HepG2 (cell line): ENCODE measurements around the gene RTBDN. TPM values are rescaled to one million over a fixed set of nuclear protein-coding genes. Genes with fewer than 3 reads are reported as not detected.

ENCODE experiments used
- ATAC-seq: fragments of 200-7000 bp; cut with Tn5 transposase; 3 replicates; pipeline ENCODE4 v1.9.1; 2020; ENCODE audit warnings: mild to moderate bottlenecking, moderate library complexity
- BruUV-seq: library from RNA; stranded (reverse); fragments of 400-500 nt; replicated peaks from 2 replicates; lab custom pipeline; 2021; lab: Mats Ljungman, UMichigan
- CTCF ChIA-PET: fragments of 300-600 bp; formaldehyde crosslinking; extraction: SDS; loops from one replicate; lab custom pipeline; 2021; ENCODE audit warnings: low total read pairs, inconsistent platforms, low intra/inter-chr PET ratio; lab: Yijun Ruan, JAX
- POLR2A ChIA-PET: fragments of 350-600 bp; sonication (Branson Sonifier 250); formaldehyde crosslinking; loops from one replicate; lab custom pipeline; 2020; ENCODE audit warnings: antibody characterized with exemption, inconsistent platforms; lab: Yijun Ruan, JAX
- DNase-seq: peaks from one replicate; pipeline ENCODE4 v3.0.0-alpha.2; 2015; ENCODE audit warnings: low spot score
- FAIRE-seq: peaks from 3 replicates; lab custom pipeline; 2011; peaks lifted over from hg19 to GRCh38; lab: Jason Lieb, UNC
- H2AFZ ChIP-seq: one replicate; pipeline ENCODE4 v1.6.1; 2011; ENCODE audit warnings: low read length, inconsistent platforms
- H3K27ac ChIP-seq: fragments of 300-600 bp; 3 replicates; pipeline ENCODE4 v1.8.0; 2011; ENCODE audit warnings: mixed run types, mild to moderate bottlenecking, mixed read lengths, low read length, inconsistent platforms; ENCODE audit not compliant: insufficient read depth; ENCODE audit errors: extremely low read length
- H3K27me3 ChIP-seq, 2 experiments: fragments of 200-600 bp in 1 of 2; 2 replicates in 1 of 2; 3 replicates in 1 of 2; pipeline versions ENCODE4 v1.6.0 to v1.8.0; 2011; ENCODE audit warnings: low read length in 2 of 2, mild to moderate bottlenecking in 2 of 2, moderate library complexity in 2 of 2, inconsistent platforms in 1 of 2; ENCODE audit not compliant: insufficient read depth in 2 of 2, control insufficient read depth in 1 of 2
- H3K36me3 ChIP-seq, 2 experiments: fragments of 200-600 bp in 1 of 2; replicated peaks in 1 of 2; 2 replicates in 1 of 2; 3 replicates in 1 of 2; pipeline versions ENCODE4 v1.5.1 to v1.8.0; 2011; ENCODE audit warnings: low read length in 2 of 2, inconsistent platforms in 1 of 2; ENCODE audit not compliant: insufficient read depth in 2 of 2, control insufficient read depth in 1 of 2
- H3K4me1 ChIP-seq: 2 replicates; pipeline ENCODE4 v1.5.1; 2012; ENCODE audit warnings: low read length, inconsistent platforms; ENCODE audit not compliant: insufficient read depth
- H3K4me2 ChIP-seq: 2 replicates; pipeline ENCODE4 v1.6.0; 2011; ENCODE audit warnings: low read depth, low read length, inconsistent platforms
- H3K4me3 ChIP-seq, 3 experiments: fragments of 200-600 bp in 1 of 3; sonication (generic), shearing (Covaris generic) in 1 of 3; replicated peaks in 1 of 3; 2 replicates each; pipeline ENCODE4 v1.5.1; 2011 to 2016; ENCODE audit warnings: low read length in 3 of 3, inconsistent platforms in 2 of 3, low read depth in 2 of 3, mild to moderate bottlenecking in 2 of 3, control low read depth in 1 of 3, mixed read lengths in 1 of 3; ENCODE audit not compliant: insufficient read depth in 1 of 3
- H3K79me2 ChIP-seq: one replicate; pipeline ENCODE4 v1.6.1; 2011; ENCODE audit warnings: low read length, inconsistent platforms; ENCODE audit not compliant: insufficient read depth
- H3K9ac ChIP-seq: 2 replicates; pipeline ENCODE4 v1.6.0; 2011; ENCODE audit warnings: mild to moderate bottlenecking, low read depth, low read length, inconsistent platforms; ENCODE audit not compliant: insufficient read depth
- H3K9me3 ChIP-seq: 2 replicates; pipeline ENCODE4 v1.5.1; 2012; ENCODE audit warnings: mild to moderate bottlenecking, low read length
- H4K20me1 ChIP-seq: 2 replicates; pipeline ENCODE4 v1.6.0; 2011; ENCODE audit warnings: inconsistent platforms, mild to moderate bottlenecking, low read length, moderate library complexity; ENCODE audit not compliant: insufficient read depth
- ATF6 ChIP-seq: sonication (generic); formaldehyde crosslinking; conservative IDR thresholded peaks from 2 replicates; pipeline ENCODE4 v1.4.0; 2020; ENCODE audit warnings: missing genetic modification reagents
- ATF7-NPFF ChIP-seq: sonication (generic); formaldehyde crosslinking; IDR thresholded peaks from 2 replicates; pipeline ENCODE4 v1.8.1; 2023; ENCODE audit warnings: mild to moderate bottlenecking, low read depth, missing genetic modification reagents, moderate library complexity
- EEA1 ChIP-seq: sonication (generic); formaldehyde crosslinking; IDR thresholded peaks from 2 replicates; pipeline ENCODE4 v1.5.1; 2020; ENCODE audit warnings: mild to moderate bottlenecking, missing genetic modification reagents, borderline replicate concordance
- ETV5 ChIP-seq: IDR thresholded peaks from 2 replicates; pipeline ENCODE4 v1.6.1; 2018; ENCODE audit warnings: missing biosample characterization, missing genetic modification reagents, inconsistent platforms, borderline replicate concordance
- HDAC1 ChIP-seq: sonication (generic); formaldehyde crosslinking; IDR thresholded peaks from 2 replicates; pipeline ENCODE4 v1.5.1; 2020; ENCODE audit warnings: mild to moderate bottlenecking, missing genetic modification reagents
- KDM2A ChIP-seq: sonication (generic); formaldehyde crosslinking; IDR thresholded peaks from 2 replicates; pipeline ENCODE4 v1.4.0; 2020; ENCODE audit warnings: low read depth, missing genetic modification reagents, borderline replicate concordance
- MAX ChIP-seq: IDR thresholded peaks from 2 replicates; pipeline ENCODE4 v1.6.1; 2012; ENCODE audit warnings: inconsistent platforms
- RARA ChIP-seq: IDR thresholded peaks from 2 replicates; pipeline ENCODE4 v1.6.1; 2016; ENCODE audit warnings: missing genetic modification reagents, missing compliant biosample characterization
- TAF1 ChIP-seq: sonication (generic); formaldehyde crosslinking; IDR thresholded peaks from 2 replicates; pipeline ENCODE4 v1.4.0; 2020; ENCODE audit warnings: missing genetic modification reagents
- ZFP36L2 ChIP-seq: sonication (generic); formaldehyde crosslinking; IDR thresholded peaks from 2 replicates; pipeline ENCODE4 v1.4.0; 2020; ENCODE audit warnings: missing genetic modification reagents
- ZNF274 ChIP-seq: sonication (generic); formaldehyde crosslinking; IDR thresholded peaks from 2 replicates; pipeline ENCODE4 v1.5.1; 2020; ENCODE audit warnings: mild to moderate bottlenecking, missing genetic modification reagents
- ZNF468 ChIP-seq: sonication (generic); formaldehyde crosslinking; IDR thresholded peaks from 2 replicates; pipeline ENCODE4 v1.8.0; 2022; ENCODE audit warnings: mild to moderate bottlenecking, moderate library complexity, missing genetic modification reagents
- ZNF616 ChIP-seq: sonication (generic); formaldehyde crosslinking; IDR thresholded peaks from 2 replicates; pipeline ENCODE4 v1.5.0; 2020; ENCODE audit warnings: low read depth, mild to moderate bottlenecking, missing genetic modification reagents
- ZNF83 ChIP-seq: sonication (generic); formaldehyde crosslinking; IDR thresholded peaks from 2 replicates; pipeline ENCODE4 v1.4.0; 2020; ENCODE audit warnings: missing genetic modification reagents, mild to moderate bottlenecking, borderline replicate concordance
- WGBS: methylation state at CpG from one replicate; pipeline ENCODE4 v1.1.6; 2017; ENCODE audit warnings: low lambda C conversion rate; 5-methylcytosine and 5-hydroxymethylcytosine counted together
- in situ Hi-C: cut with HindIII; loops from 2 replicates; pipeline ENCODE4 v1.10.0; 2017; ENCODE audit warnings: low pct_unique_long_range_greater_than_20kb; ENCODE audit not compliant: extremely low pct_ligation_motif_present
- intact Hi-C: fragments of 100-400 bp; cut with micrococcal nuclease; formaldehyde crosslinking; loops from one replicate; pipeline ENCODE4 v1.10.0; 2022; ENCODE audit not compliant: unreplicated experiment
- polyA plus RNA-seq, 8 experiments: library from polyadenylated mRNA; depleted of rRNA in 3 of 8; stranded (reverse) in 7 of 8; unstranded in 1 of 8; fragments of >200 nt; fragmentation: Illumina TruSeq in 4 of 8; extraction: Trizol in 4 of 8; gene quantifications; 2 replicates each; pipeline versions ENCODE4 v1.2.1 to v1.2.3, GENCODE V29; 2011 to 2016; ENCODE audit warnings: low read depth in 4 of 8, missing spikeins in 1 of 8, mixed read lengths in 1 of 8; ENCODE audit not compliant: insufficient read depth in 1 of 8
- total RNA-seq, 5 experiments: library from RNA; depleted of rRNA; stranded (reverse); fragments of >200 nt; fragmentation: Illumina TruSeq; extraction: Trizol; gene quantifications; 2 replicates each; pipeline ENCODE4 v1.2.3, GENCODE V29; 2016; ENCODE audit warnings: low read depth in 1 of 5
- TF ChIP-seq, protein P1 (sequence below): sonication (generic); formaldehyde crosslinking; IDR thresholded peaks from 2 replicates; pipeline ENCODE4 v1.4.0; 2020; ENCODE audit warnings: missing genetic modification reagents, borderline replicate concordance
- TF ChIP-seq, protein P2 (sequence below): sonication (generic); formaldehyde crosslinking; IDR thresholded peaks from 2 replicates; pipeline ENCODE4 v1.4.0; 2020; ENCODE audit warnings: missing genetic modification reagents

The RTBDN gene
- total and polyA plus RNA-seq, 2 of the 13 experiments (the other 11 are each of a cell fraction or from before 2014, with no cell fraction given), result 0.27 to 0.48 TPM

- no peak for FAIRE-seq
- TF ChIP-seq, protein P1, sequence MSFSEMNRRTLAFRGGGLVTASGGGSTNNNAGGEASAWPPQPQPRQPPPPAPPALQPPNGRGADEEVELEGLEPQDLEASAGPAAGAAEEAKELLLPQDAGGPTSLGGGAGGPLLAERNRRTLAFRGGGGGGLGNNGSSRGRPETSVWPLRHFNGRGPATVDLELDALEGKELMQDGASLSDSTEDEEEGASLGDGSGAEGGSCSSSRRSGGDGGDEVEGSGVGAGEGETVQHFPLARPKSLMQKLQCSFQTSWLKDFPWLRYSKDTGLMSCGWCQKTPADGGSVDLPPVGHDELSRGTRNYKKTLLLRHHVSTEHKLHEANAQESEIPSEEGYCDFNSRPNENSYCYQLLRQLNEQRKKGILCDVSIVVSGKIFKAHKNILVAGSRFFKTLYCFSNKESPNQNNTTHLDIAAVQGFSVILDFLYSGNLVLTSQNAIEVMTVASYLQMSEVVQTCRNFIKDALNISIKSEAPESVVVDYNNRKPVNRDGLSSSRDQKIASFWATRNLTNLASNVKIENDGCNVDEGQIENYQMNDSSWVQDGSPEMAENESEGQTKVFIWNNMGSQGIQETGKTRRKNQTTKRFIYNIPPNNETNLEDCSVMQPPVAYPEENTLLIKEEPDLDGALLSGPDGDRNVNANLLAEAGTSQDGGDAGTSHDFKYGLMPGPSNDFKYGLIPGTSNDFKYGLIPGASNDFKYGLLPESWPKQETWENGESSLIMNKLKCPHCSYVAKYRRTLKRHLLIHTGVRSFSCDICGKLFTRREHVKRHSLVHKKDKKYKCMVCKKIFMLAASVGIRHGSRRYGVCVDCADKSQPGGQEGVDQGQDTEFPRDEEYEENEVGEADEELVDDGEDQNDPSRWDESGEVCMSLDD, result no peak
- TF ChIP-seq KDM2A, result peak; percentile 12; the same call in 1 of the 2 replicates
- TF ChIP-seq ETV5 (CRISPR knock-in tag), result peak; percentile 89
- TF ChIP-seq MAX, result peak; percentile 27; the same call in 1 of the 2 replicates
- TF ChIP-seq ZNF274, result no peak
- no peak for TF ChIP-seq ATF7-NPFF (CRISPR knock-in tag)
- TF ChIP-seq TAF1 (CRISPR knock-in tag), result peak; percentile 27; the same call in 1 of the 2 replicates
- TF ChIP-seq HDAC1 (CRISPR knock-in tag), result peak; percentile 31; the same call in 1 of the 2 replicates
- TF ChIP-seq, protein P2, sequence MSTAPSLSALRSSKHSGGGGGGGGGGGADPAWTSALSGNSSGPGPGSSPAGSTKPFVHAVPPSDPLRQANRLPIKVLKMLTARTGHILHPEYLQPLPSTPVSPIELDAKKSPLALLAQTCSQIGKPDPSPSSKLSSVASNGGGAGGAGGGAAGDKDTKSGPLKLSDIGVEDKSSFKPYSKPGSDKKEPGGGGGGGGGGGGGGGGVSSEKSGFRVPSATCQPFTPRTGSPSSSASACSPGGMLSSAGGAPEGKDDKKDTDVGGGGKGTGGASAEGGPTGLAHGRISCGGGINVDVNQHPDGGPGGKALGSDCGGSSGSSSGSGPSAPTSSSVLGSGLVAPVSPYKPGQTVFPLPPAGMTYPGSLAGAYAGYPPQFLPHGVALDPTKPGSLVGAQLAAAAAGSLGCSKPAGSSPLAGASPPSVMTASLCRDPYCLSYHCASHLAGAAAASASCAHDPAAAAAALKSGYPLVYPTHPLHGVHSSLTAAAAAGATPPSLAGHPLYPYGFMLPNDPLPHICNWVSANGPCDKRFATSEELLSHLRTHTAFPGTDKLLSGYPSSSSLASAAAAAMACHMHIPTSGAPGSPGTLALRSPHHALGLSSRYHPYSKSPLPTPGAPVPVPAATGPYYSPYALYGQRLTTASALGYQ (CRISPR knock-in tag), result no peak
- no peak for TF ChIP-seq ZNF616
- TF ChIP-seq ZNF468 (CRISPR knock-in tag), result peak; percentile 34; the same call in 1 of the 2 replicates
- no peak for TF ChIP-seq ZFP36L2 (CRISPR knock-in tag)
- TF ChIP-seq ATF6 (CRISPR knock-in tag), result no peak
- TF ChIP-seq ZNF83, result 0 out of 2 replicates have a peak, but pooled peaks have one; percentile 53
- no peak for TF ChIP-seq EEA1 (CRISPR knock-in tag)
- TF ChIP-seq RARA (CRISPR knock-in tag), result 0 out of 2 replicates have a peak, but pooled peaks have one; percentile 7
These were observed 56.1 kb downstream of the RTBDN start for GRCh38 chr19:12778017-12778904.

More at GRCh38 chr19:12778017-12778904, 56.1 kb downstream of the RTBDN start:
- ChIA-PET CTCF (interaction anchor here (0.8 to 3.9 kb wide), 6 partner anchors 11 to 69 kb away, joined by 3 to 54 read pairs (median 4); no protein-coding TSS in a partner anchor), POLR2A (interaction anchor here (0.5 to 6.4 kb wide), 11 partner anchors 9 to 254 kb away, joined by 3 to 124 read pairs (median 5); partner anchors contain the start of genes JUNB, PRDX2 and THSD8)
- peak overlapping the region; percentile 76 to 80 (median 79) for H3K4me3 ChIP-seq
- no peaks in the 10 kb centered on the region; a peak in 1 of 5 replicates for H3K27me3 ChIP-seq
- intact Hi-C loops (loop anchor here (1.0 kb wide), 1 partner anchor 18 kb away; no protein-coding TSS in a partner anchor), in situ Hi-C loops (no loop called here)
- BruUV-seq, result no TSS peak
- no peaks in the 10 kb centered on the region for H3K36me3 ChIP-seq
- H3K79me2 ChIP-seq, result no peaks in the 10 kb centered on the region
- 3% methylated on average over 26 of the region's 44 CpGs for WGBS
- H3K9ac ChIP-seq, result peak overlapping the region; percentile 53
- peak overlapping the region; percentile 55 for H2AFZ ChIP-seq
- no peaks in the 10 kb centered on the region for H4K20me1 ChIP-seq
- ATAC-seq, result peak; percentile 65
- H3K9me3 ChIP-seq, result no peaks in the 10 kb centered on the region
- no peak overlapping the region for H3K27ac ChIP-seq
- peak overlapping the region; percentile 91 for H3K4me2 ChIP-seq
- H3K4me1 ChIP-seq, result peaks cover 50% of the 10 kb centered on the region
- DNase-seq, result no peak
